Panc1 (cell line): Measurements from ENCODE around the gene NTSR2. TPM values are rescaled to one million over a fixed set of nuclear protein-coding genes. Genes with fewer than 3 reads are reported as not detected.

Source experiments
- ATAC-seq: fragments of 200-7000 bp; cut with Tn5 transposase; 2 replicates; pipeline ENCODE4 v1.9.1; 2020; ENCODE audit warnings: mild to moderate bottlenecking, moderate library complexity
- Bru-seq: library from RNA; stranded (reverse); fragments of 400-500 nt; gene quantifications from one replicate; lab custom pipeline; 2021; lab: Mats Ljungman, UMichigan
- BruChase-seq, 2 experiments: library from RNA; stranded (reverse); fragments of 400-500 nt; gene quantifications; one replicate each; lab custom pipeline; 2021; lab: Mats Ljungman, UMichigan
- BruUV-seq: library from RNA; stranded (reverse); fragments of 400-500 nt; replicated peaks from 2 replicates; lab custom pipeline; 2021; lab: Mats Ljungman, UMichigan
- CTCF ChIA-PET: fragments of 300-600 bp; sonication (Branson Sonifier 250); formaldehyde crosslinking; loops from one replicate; lab custom pipeline; 2022; ENCODE audit warnings: antibody characterized with exemption; lab: Charles Lee
- POLR2A ChIA-PET: fragments of 300-600 bp; sonication (Branson Sonifier 250); formaldehyde crosslinking; loops from one replicate; lab custom pipeline; 2022; ENCODE audit warnings: antibody characterized with exemption; lab: Charles Lee
- DNase-seq: peaks from one replicate; pipeline ENCODE4 v3.0.0-alpha.2; 2010; ENCODE audit warnings: low read depth, low spot score
- H3K27ac ChIP-seq: 2 replicates; pipeline ENCODE4 v1.5.1; 2011; ENCODE audit warnings: mild to moderate bottlenecking, low read length, inconsistent platforms
- H3K27me3 ChIP-seq: fragments of 200-500 bp; sonication (Bioruptor generic); 2 replicates; pipeline ENCODE4 v1.6.0; 2014; ENCODE audit warnings: low read length, inconsistent platforms; ENCODE audit not compliant: control insufficient read depth, insufficient read depth
- H3K36me3 ChIP-seq: fragments of 200-500 bp; sonication (Bioruptor generic); 2 replicates; pipeline ENCODE4 v1.5.1; 2014; ENCODE audit warnings: inconsistent platforms, mild to moderate bottlenecking, low read length, moderate library complexity; ENCODE audit not compliant: control insufficient read depth, insufficient read depth
- H3K4me1 ChIP-seq: 2 replicates; pipeline ENCODE4 v1.5.1; 2011; ENCODE audit warnings: inconsistent platforms, mild to moderate bottlenecking, low read length, moderate library complexity; ENCODE audit not compliant: control insufficient read depth, insufficient read depth
- H3K4me3 ChIP-seq, 2 experiments: 2 replicates each; pipeline ENCODE4 v1.5.1; 2011 to 2012; ENCODE audit warnings: low read depth in 2 of 2, low read length in 2 of 2, mild to moderate bottlenecking in 2 of 2, inconsistent platforms in 1 of 2, moderate library complexity in 1 of 2
- H3K9me3 ChIP-seq: fragments of 200-500 bp; sonication (Bioruptor generic); 2 replicates; pipeline ENCODE4 v1.5.1; 2014; ENCODE audit warnings: low read depth, mild to moderate bottlenecking, inconsistent platforms, low read length, moderate library complexity; ENCODE audit not compliant: control insufficient read depth, insufficient read depth
- POLR2AphosphoS5 ChIP-seq: IDR thresholded peaks from 2 replicates; pipeline ENCODE4 v1.6.1; 2012; ENCODE audit warnings: mild to moderate bottlenecking, low read depth, low read length, moderate library complexity
- SIN3A ChIP-seq: IDR thresholded peaks from 2 replicates; pipeline ENCODE4 v1.6.1; 2012; ENCODE audit warnings: low read depth, mild to moderate bottlenecking, low read length, moderate library complexity, borderline replicate concordance; ENCODE audit not compliant: insufficient read depth
- TCF7L2 ChIP-seq: IDR thresholded peaks from 2 replicates; pipeline ENCODE4 v1.6.1; 2011; ENCODE audit warnings: mild to moderate bottlenecking, low read depth, low read length, inconsistent platforms
- in situ Hi-C: cut with HindIII; loops from 2 replicates; pipeline ENCODE4 v1.10.0; 2016; ENCODE audit warnings: low sequenced_read_pairs, low pct_unique_long_range_greater_than_20kb
- intact Hi-C: fragments of 100-400 bp; cut with micrococcal nuclease; formaldehyde crosslinking; loops from one replicate; pipeline ENCODE4 v1.10.0; 2022; ENCODE audit not compliant: unreplicated experiment
- long read RNA-seq: library from polyadenylated mRNA; unstranded; transcript quantifications from one replicate; pipeline ENCODE4 v2.0.0, GENCODE V29; 2021; ENCODE audit not compliant: unreplicated experiment
- polyA plus RNA-seq: library from polyadenylated mRNA; unstranded; fragments of >200 nt; gene quantifications from one replicate; pipeline ENCODE4 v1.2.1, GENCODE V29; 2012; ENCODE audit warnings: missing spikeins; ENCODE audit not compliant: insufficient read length
- total RNA-seq: library from RNA; stranded (reverse); gene quantifications from one replicate; pipeline ENCODE4 v1.2.1, GENCODE V29; 2021; ENCODE audit not compliant: unreplicated experiment
- TF ChIP-seq, protein P1 (sequence below), 2 experiments: IDR thresholded peaks; 2 replicates each; pipeline ENCODE4 v1.6.1; 2011 to 2012; ENCODE audit warnings: low read depth in 2 of 2, control low read depth in 1 of 2, low read length in 1 of 2, mild to moderate bottlenecking in 1 of 2, moderate library complexity in 1 of 2; ENCODE audit not compliant: insufficient read depth in 1 of 2
- TF ChIP-seq, protein P2 (sequence below): fragments of 450-650 bp; IDR thresholded peaks from 2 replicates; pipeline ENCODE4 v1.5.1; 2017; ENCODE audit warnings: mild to moderate bottlenecking

NTSR2 gene, protein sequence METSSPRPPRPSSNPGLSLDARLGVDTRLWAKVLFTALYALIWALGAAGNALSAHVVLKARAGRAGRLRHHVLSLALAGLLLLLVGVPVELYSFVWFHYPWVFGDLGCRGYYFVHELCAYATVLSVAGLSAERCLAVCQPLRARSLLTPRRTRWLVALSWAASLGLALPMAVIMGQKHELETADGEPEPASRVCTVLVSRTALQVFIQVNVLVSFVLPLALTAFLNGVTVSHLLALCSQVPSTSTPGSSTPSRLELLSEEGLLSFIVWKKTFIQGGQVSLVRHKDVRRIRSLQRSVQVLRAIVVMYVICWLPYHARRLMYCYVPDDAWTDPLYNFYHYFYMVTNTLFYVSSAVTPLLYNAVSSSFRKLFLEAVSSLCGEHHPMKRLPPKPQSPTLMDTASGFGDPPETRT
- total RNA-seq (0.15 TPM), Bru-seq, nascent RNA (percentile 12 among the genes with signal in this experiment), BruChase-seq, experiment 1, labeled RNA remaining after a 2-hour chase (not detected), BruChase-seq, experiment 2, labeled RNA remaining after a 6-hour chase (not detected)
- polyA plus RNA-seq, result 0.15 TPM
- long read RNA-seq, result 0 reads

DNA sequence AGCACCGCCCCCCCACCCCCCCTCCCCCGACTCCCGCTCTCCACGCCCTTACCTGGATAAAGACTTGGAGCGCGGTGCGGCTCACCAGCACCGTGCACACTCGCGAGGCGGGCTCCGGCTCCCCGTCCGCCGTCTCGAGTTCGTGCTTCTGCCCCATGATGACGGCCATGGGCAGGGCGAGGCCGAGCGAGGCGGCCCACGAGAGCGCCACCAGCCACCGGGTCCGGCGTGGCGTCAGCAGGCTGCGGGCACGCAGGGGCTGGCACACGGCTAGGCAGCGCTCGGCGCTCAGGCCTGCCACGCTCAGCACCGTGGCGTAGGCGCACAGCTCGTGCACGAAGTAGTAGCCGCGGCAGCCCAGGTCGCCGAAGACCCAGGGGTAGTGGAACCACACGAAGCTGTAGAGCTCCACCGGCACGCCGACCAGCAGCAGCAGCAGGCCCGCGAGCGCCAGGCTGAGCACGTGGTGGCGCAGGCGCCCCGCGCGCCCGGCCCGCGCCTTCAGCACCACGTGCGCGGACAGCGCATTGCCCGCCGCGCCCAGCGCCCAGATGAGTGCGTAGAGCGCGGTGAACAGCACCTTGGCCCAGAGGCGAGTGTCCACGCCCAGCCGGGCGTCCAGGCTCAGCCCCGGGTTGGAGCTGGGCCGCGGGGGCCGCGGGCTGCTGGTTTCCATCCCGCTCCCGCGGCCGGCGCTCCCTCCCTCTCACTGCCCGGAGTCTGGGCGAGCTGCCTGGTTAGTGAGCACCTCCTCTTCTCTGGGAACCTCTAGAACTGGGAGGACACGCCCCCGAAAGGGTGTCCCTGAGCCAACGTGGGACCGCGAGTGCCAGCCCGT, at the start of gene NTSR2:
TSS of gene NTSR2 (minus strand) at position 742 of the 838 bp plus-strand sequence. CDS start at position 676, 66 bp downstream.
- no peaks in the 10 kb centered on the region for H3K4me1 ChIP-seq
- ChIA-PET CTCF (no interaction called here), POLR2A (no interaction called here)
- no peaks in the 10 kb centered on the region for H3K9me3 ChIP-seq
- intact Hi-C loops, result no loop called here
- peak within 1 kb of the TSS; percentile 9 to 37; a peak in 2 of 4 replicates for H3K4me3 ChIP-seq
- H3K27ac ChIP-seq, result no peak within 1 kb of the TSS
- no peaks in the 10 kb centered on the region for H3K36me3 ChIP-seq
- no TSS peak for BruUV-seq
- ATAC-seq (peak; percentile 88), DNase-seq (no peak)
- peaks cover 7% of the 10 kb centered on the region; the same call in 1 of the 2 replicates for H3K27me3 ChIP-seq
- in situ Hi-C loops, result no loop called here
- TF ChIP-seq, protein P1, sequence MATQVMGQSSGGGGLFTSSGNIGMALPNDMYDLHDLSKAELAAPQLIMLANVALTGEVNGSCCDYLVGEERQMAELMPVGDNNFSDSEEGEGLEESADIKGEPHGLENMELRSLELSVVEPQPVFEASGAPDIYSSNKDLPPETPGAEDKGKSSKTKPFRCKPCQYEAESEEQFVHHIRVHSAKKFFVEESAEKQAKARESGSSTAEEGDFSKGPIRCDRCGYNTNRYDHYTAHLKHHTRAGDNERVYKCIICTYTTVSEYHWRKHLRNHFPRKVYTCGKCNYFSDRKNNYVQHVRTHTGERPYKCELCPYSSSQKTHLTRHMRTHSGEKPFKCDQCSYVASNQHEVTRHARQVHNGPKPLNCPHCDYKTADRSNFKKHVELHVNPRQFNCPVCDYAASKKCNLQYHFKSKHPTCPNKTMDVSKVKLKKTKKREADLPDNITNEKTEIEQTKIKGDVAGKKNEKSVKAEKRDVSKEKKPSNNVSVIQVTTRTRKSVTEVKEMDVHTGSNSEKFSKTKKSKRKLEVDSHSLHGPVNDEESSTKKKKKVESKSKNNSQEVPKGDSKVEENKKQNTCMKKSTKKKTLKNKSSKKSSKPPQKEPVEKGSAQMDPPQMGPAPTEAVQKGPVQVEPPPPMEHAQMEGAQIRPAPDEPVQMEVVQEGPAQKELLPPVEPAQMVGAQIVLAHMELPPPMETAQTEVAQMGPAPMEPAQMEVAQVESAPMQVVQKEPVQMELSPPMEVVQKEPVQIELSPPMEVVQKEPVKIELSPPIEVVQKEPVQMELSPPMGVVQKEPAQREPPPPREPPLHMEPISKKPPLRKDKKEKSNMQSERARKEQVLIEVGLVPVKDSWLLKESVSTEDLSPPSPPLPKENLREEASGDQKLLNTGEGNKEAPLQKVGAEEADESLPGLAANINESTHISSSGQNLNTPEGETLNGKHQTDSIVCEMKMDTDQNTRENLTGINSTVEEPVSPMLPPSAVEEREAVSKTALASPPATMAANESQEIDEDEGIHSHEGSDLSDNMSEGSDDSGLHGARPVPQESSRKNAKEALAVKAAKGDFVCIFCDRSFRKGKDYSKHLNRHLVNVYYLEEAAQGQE (IDR thresholded peaks at IDR 0.05; ENCODE audit: insufficient read depth in 1 of 2, low read depth in 2 of 2, low read length in 1 of 2), result peak; percentile 93 to 99
- TF ChIP-seq POLR2AphosphoS5, result no peak

DNA sequence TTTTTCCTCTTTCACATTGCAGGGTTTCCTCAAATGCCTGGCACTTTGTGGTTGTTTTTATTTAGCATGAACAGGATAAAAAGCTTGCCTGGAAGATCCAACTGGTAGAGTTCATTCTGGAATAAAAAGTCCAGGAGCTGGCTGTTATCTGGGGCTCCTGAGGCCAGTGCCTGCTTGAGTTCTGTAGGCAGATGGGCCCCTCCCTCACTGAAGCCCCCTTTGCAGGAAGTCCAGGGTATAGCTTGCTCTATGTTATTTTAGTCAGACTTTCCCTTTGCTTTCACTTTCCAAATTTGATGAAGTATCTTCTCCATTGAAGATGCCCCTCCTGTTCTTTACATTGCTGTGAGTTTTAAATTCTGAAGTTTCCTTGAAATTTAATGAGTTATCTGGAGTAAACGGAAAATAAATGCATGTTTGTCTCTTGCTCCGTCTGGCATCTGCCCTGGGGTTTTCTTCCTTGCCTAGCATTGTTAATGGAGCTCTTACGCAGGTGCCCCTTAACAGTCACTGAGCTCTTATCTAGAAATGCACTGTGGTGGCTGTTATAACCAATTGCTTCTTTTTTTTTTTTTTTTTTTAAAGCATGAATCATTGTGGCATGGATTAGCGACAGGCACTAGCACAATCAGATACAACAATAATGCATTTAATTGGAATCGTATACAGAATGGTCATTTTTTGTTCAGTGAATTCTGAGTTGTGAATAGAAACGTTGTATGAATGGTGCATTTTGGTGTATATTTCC, 49.4 kb upstream of the NTSR2 start:
- CTCF ChIA-PET, result interaction anchor here (0.5 to 0.9 kb wide), 3 partner anchors 16 to 306 kb away, joined by 3 to 6 read pairs (median 5); no protein-coding TSS in a partner anchor
- Histone ChIP-seq H3K36me3 (no peaks in the 10 kb centered on the region), H3K4me1 (no peaks in the 10 kb centered on the region), H3K27me3 (no peaks in the 10 kb centered on the region), H3K4me3 (no peak overlapping the region), H3K9me3 (no peaks in the 10 kb centered on the region), H3K27ac (no peak overlapping the region)
- BruUV-seq, result no TSS peak
- in situ Hi-C loops, result no loop called here
- TF ChIP-seq, protein P1 (IDR thresholded peaks at IDR 0.05; ENCODE audit: insufficient read depth in 1 of 2, low read depth in 2 of 2, low read length in 1 of 2), result no peak
- TF ChIP-seq, protein P2, sequence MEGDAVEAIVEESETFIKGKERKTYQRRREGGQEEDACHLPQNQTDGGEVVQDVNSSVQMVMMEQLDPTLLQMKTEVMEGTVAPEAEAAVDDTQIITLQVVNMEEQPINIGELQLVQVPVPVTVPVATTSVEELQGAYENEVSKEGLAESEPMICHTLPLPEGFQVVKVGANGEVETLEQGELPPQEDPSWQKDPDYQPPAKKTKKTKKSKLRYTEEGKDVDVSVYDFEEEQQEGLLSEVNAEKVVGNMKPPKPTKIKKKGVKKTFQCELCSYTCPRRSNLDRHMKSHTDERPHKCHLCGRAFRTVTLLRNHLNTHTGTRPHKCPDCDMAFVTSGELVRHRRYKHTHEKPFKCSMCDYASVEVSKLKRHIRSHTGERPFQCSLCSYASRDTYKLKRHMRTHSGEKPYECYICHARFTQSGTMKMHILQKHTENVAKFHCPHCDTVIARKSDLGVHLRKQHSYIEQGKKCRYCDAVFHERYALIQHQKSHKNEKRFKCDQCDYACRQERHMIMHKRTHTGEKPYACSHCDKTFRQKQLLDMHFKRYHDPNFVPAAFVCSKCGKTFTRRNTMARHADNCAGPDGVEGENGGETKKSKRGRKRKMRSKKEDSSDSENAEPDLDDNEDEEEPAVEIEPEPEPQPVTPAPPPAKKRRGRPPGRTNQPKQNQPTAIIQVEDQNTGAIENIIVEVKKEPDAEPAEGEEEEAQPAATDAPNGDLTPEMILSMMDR, result no peak
- no peak for TF ChIP-seq SIN3A
- TF ChIP-seq TCF7L2, result no peak
- TF ChIP-seq POLR2AphosphoS5, result no peak
- no peak for DNase-seq
- no peak for ATAC-seq
- intact Hi-C loops, result no loop called here
- POLR2A ChIA-PET, result no interaction called here
